ENCODE measurements around the gene GUCY1B1. TPM values are rescaled to one million over a fixed set of nuclear protein-coding genes. Genes with fewer than 3 reads are reported as not detected.

The GUCY1B1 gene
- total and polyA plus RNA-seq, 7 donors = 2.7 to 7.7 (median 3.8) TPM

GRCh38 chr4:155745984-155746383, 12.8 kb upstream of the GUCY1B1 start:
- intact Hi-C loops (cut with DNase I) = no loop called here
- peak in 2 of 4 donors; percentile 29 to 41 for ATAC-seq

GRCh38 chr4:155748039-155748438, 10.8 kb upstream of the GUCY1B1 start:
- Histone ChIP-seq H3K4me1 (no peaks in the 10 kb centered on the region), H3K4me3 (no peak overlapping the region), H3K9me3 (no peaks in the 10 kb centered on the region), H3K27me3 (ENCODE audit: insufficient read depth in 3 of 3, low read length in 2 of 3) (no peaks in the 10 kb centered on the region), H3K36me3 (ENCODE audit: insufficient read depth in 1 of 2, low read depth in 1 of 2) (no peaks in the 10 kb centered on the region), H3K27ac (no peak overlapping the region)
- DNase-seq (no peak), ATAC-seq (no peak)
- WGBS, 3 donors = 77 to 85% (median 79%) methylated on average over 2 of the region's 2 CpGs
- intact Hi-C loops (cut with DNase I) = no loop called here
- TF ChIP-seq CTCF (IDR thresholded peaks at IDR 0.05) = no peak

More at GRCh38 chr4:155745984-155746383, 12.8 kb upstream of the GUCY1B1 start:
- Histone ChIP-seq H3K36me3 (ENCODE audit: insufficient read depth in 1 of 2, low read depth in 1 of 2) (no peaks in the 10 kb centered on the region), H3K27ac (no peak overlapping the region), H3K4me1 (no peaks in the 10 kb centered on the region), H3K9me3 (no peaks in the 10 kb centered on the region), H3K4me3 (no peak overlapping the region), H3K27me3 (ENCODE audit: insufficient read depth in 3 of 3, low read length in 2 of 3) (no peaks in the 10 kb centered on the region)
- DNase-seq = no peak
- 71 to 78% (median 73%) methylated on average over 5 of the region's 5 CpGs for WGBS, 3 donors
- no peak for TF ChIP-seq CTCF (IDR thresholded peaks at IDR 0.05)

- no peak overlapping the region for H3K4me3 ChIP-seq
- no peak for ATAC-seq
- no peak overlapping the region for H3K27ac ChIP-seq
- no peaks in the 10 kb centered on the region for H3K9me3 ChIP-seq
- WGBS, 3 donors = 89 to 95% (median 92%) methylated on average over 5 of the region's 5 CpGs
- H3K36me3 ChIP-seq (ENCODE audit: insufficient read depth in 1 of 2, low read depth in 1 of 2) = no peaks in the 10 kb centered on the region
- no peak for TF ChIP-seq CTCF (IDR thresholded peaks at IDR 0.05)
- DNase-seq = no peak
- intact Hi-C loops (cut with DNase I) = no loop called here
- no peaks in the 10 kb centered on the region for H3K4me1 ChIP-seq
- H3K27me3 ChIP-seq (ENCODE audit: insufficient read depth in 3 of 3, low read length in 2 of 3) = no peaks in the 10 kb centered on the region
Observed at GRCh38 chr4:155749041-155749440, 9.8 kb upstream of the GUCY1B1 start.

GRCh38 chr4:155751569-155751968, 7.3 kb upstream of the GUCY1B1 start:
- no peak for TF ChIP-seq CTCF (IDR thresholded peaks at IDR 0.05)
- ATAC-seq (no peak), DNase-seq (no peak)
- Histone ChIP-seq H3K9me3 (no peaks in the 10 kb centered on the region), H3K27ac (no peak overlapping the region), H3K4me3 (no peak overlapping the region), H3K36me3 (ENCODE audit: insufficient read depth in 1 of 2, low read depth in 1 of 2) (no peaks in the 10 kb centered on the region), H3K4me1 (no peaks in the 10 kb centered on the region), H3K27me3 (ENCODE audit: insufficient read depth in 3 of 3, low read length in 2 of 3) (no peaks in the 10 kb centered on the region)
- 59 to 83% (median 77%) methylated on average over 5 of the region's 5 CpGs for WGBS, 3 donors
- intact Hi-C loops (cut with DNase I) = no loop called here

- Histone ChIP-seq H3K9me3 (no peaks in the 10 kb centered on the region), H3K27me3 (ENCODE audit: insufficient read depth in 3 of 3, low read length in 2 of 3) (peaks cover 0 to 23% (median 8%) of the 10 kb centered on the region in 3 donors), H3K27ac (peak overlapping the region; percentile 54), H3K4me3 (no peak overlapping the region), H3K4me1 (no peaks in the 10 kb centered on the region), H3K36me3 (ENCODE audit: insufficient read depth in 1 of 2, low read depth in 1 of 2) (no peaks in the 10 kb centered on the region)
- intact Hi-C loops (cut with DNase I) = no loop called here
- no peak for DNase-seq
- WGBS, 3 donors = 85 to 95% (median 88%) methylated on average over 1 of the region's 1 CpG
- TF ChIP-seq CTCF (IDR thresholded peaks at IDR 0.05) = no peak
- ATAC-seq = no peak
Observed at GRCh38 chr4:155757745-155758265, 1.0 kb upstream of the GUCY1B1 start.
